ENCODE data around the gene DDAH1. TPM values are rescaled to one million over a fixed set of nuclear protein-coding genes. Genes with fewer than 3 reads are reported as not detected.

The DDAH1 gene
- total RNA-seq, 4 donors from 2014 or later = 11.2 to 16.7 (median 15.8) TPM

DNA sequence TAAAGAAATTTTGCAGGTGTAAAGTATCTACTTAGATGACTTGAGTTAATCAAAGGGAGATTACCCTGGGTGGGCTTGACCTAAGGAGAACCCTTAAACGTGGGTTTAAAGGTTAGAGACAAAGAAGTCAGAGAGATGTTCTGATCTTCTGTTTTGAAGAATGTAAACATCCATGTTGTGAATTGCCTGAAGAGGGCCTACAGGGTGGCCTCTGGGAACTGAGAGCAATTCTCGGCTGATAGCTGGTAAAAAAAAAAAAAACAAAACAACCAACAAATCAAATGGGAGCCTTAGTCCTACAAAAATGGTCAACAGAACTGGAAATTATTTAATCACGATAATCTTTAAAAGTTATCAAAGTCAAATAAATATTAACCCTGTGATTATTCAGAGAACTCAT is 99.1 kb downstream of the DDAH1 start:
- ATAC-seq (ENCODE audit: low FRiP score) (no peak), DNase-seq (ENCODE audit: low spot score) (no peak)
- TF ChIP-seq, protein P1, sequence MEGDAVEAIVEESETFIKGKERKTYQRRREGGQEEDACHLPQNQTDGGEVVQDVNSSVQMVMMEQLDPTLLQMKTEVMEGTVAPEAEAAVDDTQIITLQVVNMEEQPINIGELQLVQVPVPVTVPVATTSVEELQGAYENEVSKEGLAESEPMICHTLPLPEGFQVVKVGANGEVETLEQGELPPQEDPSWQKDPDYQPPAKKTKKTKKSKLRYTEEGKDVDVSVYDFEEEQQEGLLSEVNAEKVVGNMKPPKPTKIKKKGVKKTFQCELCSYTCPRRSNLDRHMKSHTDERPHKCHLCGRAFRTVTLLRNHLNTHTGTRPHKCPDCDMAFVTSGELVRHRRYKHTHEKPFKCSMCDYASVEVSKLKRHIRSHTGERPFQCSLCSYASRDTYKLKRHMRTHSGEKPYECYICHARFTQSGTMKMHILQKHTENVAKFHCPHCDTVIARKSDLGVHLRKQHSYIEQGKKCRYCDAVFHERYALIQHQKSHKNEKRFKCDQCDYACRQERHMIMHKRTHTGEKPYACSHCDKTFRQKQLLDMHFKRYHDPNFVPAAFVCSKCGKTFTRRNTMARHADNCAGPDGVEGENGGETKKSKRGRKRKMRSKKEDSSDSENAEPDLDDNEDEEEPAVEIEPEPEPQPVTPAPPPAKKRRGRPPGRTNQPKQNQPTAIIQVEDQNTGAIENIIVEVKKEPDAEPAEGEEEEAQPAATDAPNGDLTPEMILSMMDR (IDR thresholded peaks at IDR 0.05) = no peak

DNA sequence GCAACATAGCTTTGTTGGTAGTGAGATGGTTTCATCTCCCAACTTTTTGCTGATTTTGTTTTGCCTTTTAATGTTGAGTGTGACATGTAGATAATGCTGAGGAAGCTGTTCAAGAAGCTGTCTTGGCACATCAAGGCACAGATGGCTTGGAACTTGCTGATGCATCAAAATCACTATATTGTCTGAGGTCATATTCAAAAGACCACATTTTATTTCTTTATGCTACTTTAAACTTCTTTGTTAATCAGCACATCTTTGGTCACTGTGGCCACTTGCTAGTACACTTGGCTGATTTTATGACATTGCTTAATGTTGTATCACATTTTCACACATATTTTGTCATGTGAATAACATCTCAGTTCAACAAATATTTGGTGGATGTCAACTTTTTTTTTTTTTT is 101.4 kb downstream of the DDAH1 start:
- DNase-seq (ENCODE audit: low spot score) = no peak
- ATAC-seq (ENCODE audit: low FRiP score) = no peak
- TF ChIP-seq, protein P1 (IDR thresholded peaks at IDR 0.05) = no peak

DNA sequence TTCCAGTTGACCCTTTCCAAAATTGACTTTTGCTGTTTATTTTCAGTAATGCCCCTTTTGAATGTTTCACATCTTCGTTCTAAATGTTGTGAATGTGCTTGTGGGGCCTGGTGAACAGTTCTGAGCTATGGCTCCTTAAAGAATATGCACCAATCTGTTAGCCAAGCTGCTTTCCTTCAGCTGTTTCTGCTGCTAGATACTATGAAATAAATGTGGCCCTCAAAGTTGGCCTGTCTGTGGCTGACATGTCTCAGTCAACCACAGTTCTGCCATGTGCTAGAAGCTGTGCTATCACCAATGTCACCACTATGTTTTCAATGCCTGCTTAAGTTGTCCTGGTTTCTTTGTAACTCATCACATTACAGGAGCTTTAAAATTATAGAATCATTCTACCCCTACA is 101.9 kb downstream of the DDAH1 start:
- ATAC-seq (ENCODE audit: low FRiP score) (no peak), DNase-seq (ENCODE audit: low spot score) (no peak)
- TF ChIP-seq, protein P1 (IDR thresholded peaks at IDR 0.05) = no peak

DNA sequence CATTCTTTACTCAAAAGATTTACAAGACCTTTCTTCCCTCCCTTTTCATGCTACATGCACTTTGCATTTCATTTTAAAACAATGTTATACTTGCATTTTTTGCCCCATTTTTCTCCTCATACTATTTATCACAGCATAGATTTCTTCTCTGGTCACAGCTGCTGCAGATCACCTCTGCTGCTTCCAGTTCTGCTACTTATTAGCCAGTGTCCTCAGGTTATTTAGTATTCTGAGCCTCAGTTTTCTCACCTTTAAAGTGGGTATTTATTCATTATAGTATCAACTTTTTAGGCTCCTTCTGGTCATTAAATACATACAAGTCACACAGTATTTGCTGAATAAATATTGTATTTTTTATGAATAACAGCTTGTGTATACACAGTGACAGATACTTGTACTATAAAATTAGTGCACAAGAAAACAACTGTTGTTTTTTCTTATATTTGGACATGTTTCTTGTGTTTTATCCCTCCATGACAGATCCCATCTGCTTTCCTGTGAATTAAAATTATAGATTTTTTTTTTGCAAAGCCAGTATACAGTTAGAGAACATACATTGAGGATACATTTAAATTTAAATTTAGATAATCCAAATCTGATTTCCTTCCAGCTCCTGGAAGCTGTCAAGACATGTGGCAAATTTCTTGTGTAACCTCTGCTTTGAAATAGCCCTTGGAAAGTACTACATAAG is 103.2 kb downstream of the DDAH1 start:
- TF ChIP-seq, protein P1 (IDR thresholded peaks at IDR 0.05) = no peak
- no peak for DNase-seq (ENCODE audit: low spot score)

DNA sequence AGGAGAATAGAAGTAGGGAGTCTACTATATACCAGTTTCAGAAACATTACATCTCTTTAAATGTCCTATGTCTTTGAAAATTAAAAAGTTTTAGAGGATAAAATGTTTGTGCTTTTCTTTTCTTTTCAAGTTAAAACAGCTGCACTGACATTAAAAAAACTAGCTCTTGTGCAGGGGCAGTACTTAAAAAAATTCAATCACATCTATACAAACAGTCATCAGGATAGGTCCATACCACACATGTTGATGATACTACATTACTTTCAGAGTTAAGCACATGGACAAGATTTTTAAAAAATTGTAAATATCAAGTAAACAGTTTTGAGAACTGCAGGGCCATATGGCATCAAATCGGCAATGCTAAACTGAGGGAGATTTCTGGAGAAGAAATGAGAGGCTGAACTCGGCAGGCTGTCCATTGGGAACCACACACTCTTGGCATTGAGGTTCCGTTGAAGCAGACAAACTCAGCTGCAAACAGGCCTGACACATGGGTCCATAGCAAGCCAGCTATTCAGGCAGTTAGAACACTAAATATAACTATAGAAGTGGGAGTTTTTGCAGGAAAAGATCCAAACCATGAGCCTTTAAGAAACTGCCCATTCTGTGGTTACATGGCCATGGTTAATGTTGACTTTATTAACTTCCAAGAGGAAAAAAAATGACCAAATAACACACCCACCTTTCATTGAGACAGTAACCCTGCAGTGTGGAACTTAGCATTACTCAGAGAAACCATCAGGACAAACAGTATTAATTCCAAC is 104.0 kb downstream of the DDAH1 start:
- ATAC-seq (ENCODE audit: low FRiP score) = no peak
- no peak for DNase-seq (ENCODE audit: low spot score)
- TF ChIP-seq, protein P1 (IDR thresholded peaks at IDR 0.05) = no peak

More for the DNA sequence above, 103.2 kb downstream of the DDAH1 start:
- no peak for ATAC-seq (ENCODE audit: low FRiP score)

DNA sequence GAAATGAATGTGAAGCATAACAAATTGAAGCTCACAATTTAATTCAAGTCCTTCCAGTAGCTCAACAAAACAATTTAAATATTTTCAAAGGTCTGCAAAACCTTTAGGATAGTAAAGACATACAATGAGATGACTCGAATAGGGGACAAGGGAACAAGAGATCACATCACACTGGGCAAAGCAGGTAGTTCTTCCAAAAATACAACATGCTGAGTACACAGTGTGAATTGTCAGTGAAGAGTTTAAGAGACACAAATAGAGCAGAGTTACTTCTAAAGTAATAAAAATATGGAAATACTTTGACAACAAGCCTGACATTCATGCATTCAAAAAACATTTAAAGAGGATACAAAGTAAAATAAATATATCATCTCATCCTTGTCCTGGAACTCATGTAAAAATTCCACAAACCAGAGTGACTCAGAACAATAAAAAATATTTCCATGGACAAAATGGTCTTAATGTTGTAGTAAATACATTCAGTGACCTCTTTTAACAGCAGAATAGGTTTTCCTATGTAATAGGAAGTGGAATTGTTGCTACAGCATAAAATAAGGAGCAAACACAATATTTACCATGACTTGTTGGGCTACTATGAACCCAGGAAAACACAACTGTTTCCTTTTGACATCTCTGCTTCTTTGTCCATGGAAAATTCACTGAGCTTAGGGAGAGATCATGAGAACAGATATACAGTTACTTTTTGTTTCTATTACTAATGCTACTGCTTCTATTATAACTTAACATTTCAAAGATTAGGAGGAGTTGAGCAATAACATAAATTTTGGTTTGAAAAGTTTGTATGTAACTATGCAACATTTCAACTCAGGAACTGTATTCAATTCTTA is 104.9 kb downstream of the DDAH1 start:
- TF ChIP-seq, protein P1 (IDR thresholded peaks at IDR 0.05) = no peak
- DNase-seq (ENCODE audit: low spot score) = no peak
- peak; percentile 59 for ATAC-seq (ENCODE audit: low FRiP score)

Data from omental fat pad (tissue), 4 donors.